Activated T-cell treated with anti-CD3 and anti-CD28 coated beads, Interleukin-2, amount 50 U/mL, for 24 hours (primary cell): ENCODE results near the gene TMC2.

Experiments used
- DNase-seq: peaks from one replicate; pipeline ENCODE4 v3.0.0-alpha.2; 2020
- H3K27ac Mint-ChIP-seq: 2 replicates; pipeline ENCODE4 v1.8.0; 2020; ENCODE audit warnings: mild to moderate bottlenecking, mixed read lengths
- H3K27me3 Mint-ChIP-seq: 2 replicates; pipeline ENCODE4 v1.8.0; 2020; ENCODE audit warnings: mixed read lengths
- H3K36me3 Mint-ChIP-seq: 2 replicates; pipeline ENCODE4 v1.8.0; 2020; ENCODE audit warnings: low read depth, mixed read lengths
- H3K4me1 Mint-ChIP-seq: 2 replicates; pipeline ENCODE4 v1.8.0; 2020; ENCODE audit warnings: low read depth, mixed read lengths
- H3K4me3 Mint-ChIP-seq: 2 replicates; pipeline ENCODE4 v1.8.0; 2020; ENCODE audit warnings: mild to moderate bottlenecking, moderate library complexity, mixed read lengths
- H3K9me3 Mint-ChIP-seq: 2 replicates; pipeline ENCODE4 v1.8.0; 2020; ENCODE audit warnings: mixed read lengths

Gene TMC2

GRCh38 chr20:2541940-2542339, 5.6 kb downstream of the TMC2 start:
- peaks cover 49% of the 10 kb centered on the region for H3K27me3 Mint-ChIP-seq
- no peaks in the 10 kb centered on the region for H3K4me1 Mint-ChIP-seq
- H3K9me3 Mint-ChIP-seq: no peaks in the 10 kb centered on the region

GRCh38 chr20:2542361-2542760, 6.0 kb downstream of the TMC2 start:
- Mint-ChIP-seq H3K27me3 (peaks cover 46% of the 10 kb centered on the region), H3K36me3 (no peaks in the 10 kb centered on the region), H3K9me3 (no peaks in the 10 kb centered on the region)

More at GRCh38 chr20:2541940-2542339, 5.6 kb downstream of the TMC2 start:
- H3K27ac Mint-ChIP-seq: no peak overlapping the region
- H3K36me3 Mint-ChIP-seq: no peaks in the 10 kb centered on the region
- no peak overlapping the region for H3K4me3 Mint-ChIP-seq
- DNase-seq: no peak

GRCh38 chr20:2544211-2544610, 7.8 kb downstream of the TMC2 start:
- Mint-ChIP-seq H3K9me3 (no peaks in the 10 kb centered on the region), H3K4me1 (no peaks in the 10 kb centered on the region), H3K27me3 (peaks cover 35% of the 10 kb centered on the region), H3K36me3 (no peaks in the 10 kb centered on the region), H3K27ac (no peak overlapping the region), H3K4me3 (no peak overlapping the region)
- DNase-seq: no peak

More at GRCh38 chr20:2542361-2542760, 6.0 kb downstream of the TMC2 start:
- DNase-seq: no peak
- Mint-ChIP-seq H3K4me3 (no peak overlapping the region), H3K27ac (no peak overlapping the region), H3K4me1 (no peaks in the 10 kb centered on the region)

- H3K36me3 Mint-ChIP-seq: no peaks in the 10 kb centered on the region
Observed at GRCh38 chr20:2545594-2545993, 9.2 kb downstream of the TMC2 start.

GRCh38 chr20:2557873-2558580, 21.7 kb downstream of the TMC2 start:
- no peak for DNase-seq
- Mint-ChIP-seq H3K27ac (no peak overlapping the region), H3K4me1 (peaks cover 3% of the 10 kb centered on the region), H3K4me3 (no peak overlapping the region), H3K36me3 (no peaks in the 10 kb centered on the region), H3K9me3 (no peaks in the 10 kb centered on the region), H3K27me3 (peaks cover 66% of the 10 kb centered on the region)

More at GRCh38 chr20:2545594-2545993, 9.2 kb downstream of the TMC2 start:
- no peak for DNase-seq
- no peak overlapping the region for H3K4me3 Mint-ChIP-seq
- no peak overlapping the region for H3K27ac Mint-ChIP-seq
- H3K4me1 Mint-ChIP-seq: no peaks in the 10 kb centered on the region
- H3K9me3 Mint-ChIP-seq: no peaks in the 10 kb centered on the region
- peaks cover 36% of the 10 kb centered on the region for H3K27me3 Mint-ChIP-seq

GRCh38 chr20:2558581-2559278, 22.4 kb downstream of the TMC2 start:
- H3K4me3 Mint-ChIP-seq: peak overlapping the region; percentile 31
- H3K27me3 Mint-ChIP-seq: peaks cover 66% of the 10 kb centered on the region
- no peak for DNase-seq
- H3K27ac Mint-ChIP-seq: no peak overlapping the region
- no peaks in the 10 kb centered on the region for H3K36me3 Mint-ChIP-seq
- no peaks in the 10 kb centered on the region for H3K9me3 Mint-ChIP-seq
- peaks cover 3% of the 10 kb centered on the region for H3K4me1 Mint-ChIP-seq

GRCh38 chr20:2559279-2559626, 22.9 kb downstream of the TMC2 start:
- H3K27ac Mint-ChIP-seq: no peak overlapping the region
- H3K27me3 Mint-ChIP-seq: peaks cover 63% of the 10 kb centered on the region
- H3K4me1 Mint-ChIP-seq: peaks cover 3% of the 10 kb centered on the region
- no peaks in the 10 kb centered on the region for H3K9me3 Mint-ChIP-seq
- no peak overlapping the region for H3K4me3 Mint-ChIP-seq
- H3K36me3 Mint-ChIP-seq: no peaks in the 10 kb centered on the region
- no peak for DNase-seq

GRCh38 chr20:2559651-2560050, 23.3 kb downstream of the TMC2 start:
- DNase-seq: no peak
- Mint-ChIP-seq H3K27ac (no peak overlapping the region), H3K4me3 (no peak overlapping the region), H3K4me1 (peaks cover 3% of the 10 kb centered on the region), H3K9me3 (no peaks in the 10 kb centered on the region), H3K36me3 (no peaks in the 10 kb centered on the region), H3K27me3 (peaks cover 63% of the 10 kb centered on the region)

GRCh38 chr20:2563116-2563515, 26.7 kb downstream of the TMC2 start:
- H3K4me1 Mint-ChIP-seq: peaks cover 3% of the 10 kb centered on the region
- H3K4me3 Mint-ChIP-seq: no peak overlapping the region
- no peak overlapping the region for H3K27ac Mint-ChIP-seq
- no peaks in the 10 kb centered on the region for H3K9me3 Mint-ChIP-seq
- H3K36me3 Mint-ChIP-seq: no peaks in the 10 kb centered on the region
- no peak for DNase-seq
- H3K27me3 Mint-ChIP-seq: peaks cover 70% of the 10 kb centered on the region

GRCh38 chr20:2564406-2564805, 28.0 kb downstream of the TMC2 start:
- Mint-ChIP-seq H3K4me1 (no peaks in the 10 kb centered on the region), H3K9me3 (no peaks in the 10 kb centered on the region), H3K27ac (no peak overlapping the region), H3K4me3 (no peak overlapping the region), H3K27me3 (peaks cover 72% of the 10 kb centered on the region), H3K36me3 (no peaks in the 10 kb centered on the region)
- no peak for DNase-seq

GRCh38 chr20:2575682-2576081, 39.3 kb downstream of the TMC2 start:
- H3K27ac Mint-ChIP-seq: no peak overlapping the region
- no peaks in the 10 kb centered on the region for H3K9me3 Mint-ChIP-seq
- no peak for DNase-seq
- H3K4me3 Mint-ChIP-seq: no peak overlapping the region
- peaks cover 62% of the 10 kb centered on the region for H3K27me3 Mint-ChIP-seq
- no peaks in the 10 kb centered on the region for H3K4me1 Mint-ChIP-seq
- no peaks in the 10 kb centered on the region for H3K36me3 Mint-ChIP-seq

GRCh38 chr20:2576317-2576727, 39.9 kb downstream of the TMC2 start:
- DNase-seq: no peak
- H3K4me3 Mint-ChIP-seq: no peak overlapping the region
- no peak overlapping the region for H3K27ac Mint-ChIP-seq
- H3K36me3 Mint-ChIP-seq: no peaks in the 10 kb centered on the region
- no peaks in the 10 kb centered on the region for H3K4me1 Mint-ChIP-seq
- no peaks in the 10 kb centered on the region for H3K9me3 Mint-ChIP-seq
- peaks cover 61% of the 10 kb centered on the region for H3K27me3 Mint-ChIP-seq

- no peak overlapping the region for H3K4me3 Mint-ChIP-seq
- no peaks in the 10 kb centered on the region for H3K9me3 Mint-ChIP-seq
- no peak overlapping the region for H3K27ac Mint-ChIP-seq
- H3K4me1 Mint-ChIP-seq: no peaks in the 10 kb centered on the region
- peaks cover 61% of the 10 kb centered on the region for H3K27me3 Mint-ChIP-seq
- DNase-seq: no peak
- H3K36me3 Mint-ChIP-seq: no peaks in the 10 kb centered on the region
Observed at GRCh38 chr20:2578475-2579192, 42.3 kb downstream of the TMC2 start.

GRCh38 chr20:2585811-2586210, 49.4 kb downstream of the TMC2 start:
- H3K27ac Mint-ChIP-seq: no peak overlapping the region
- DNase-seq: no peak
- no peak overlapping the region for H3K4me3 Mint-ChIP-seq
- no peaks in the 10 kb centered on the region for H3K36me3 Mint-ChIP-seq
- peaks cover 18% of the 10 kb centered on the region for H3K27me3 Mint-ChIP-seq
- H3K9me3 Mint-ChIP-seq: no peaks in the 10 kb centered on the region
- no peaks in the 10 kb centered on the region for H3K4me1 Mint-ChIP-seq

GRCh38 chr20:2593756-2594155, 57.4 kb downstream of the TMC2 start:
- no peaks in the 10 kb centered on the region for H3K9me3 Mint-ChIP-seq
- H3K27me3 Mint-ChIP-seq: peaks cover 32% of the 10 kb centered on the region
- H3K4me1 Mint-ChIP-seq: no peaks in the 10 kb centered on the region
- no peak overlapping the region for H3K27ac Mint-ChIP-seq
- DNase-seq: no peak
- H3K36me3 Mint-ChIP-seq: no peaks in the 10 kb centered on the region
- H3K4me3 Mint-ChIP-seq: no peak overlapping the region
